HepG2 (cell line): ENCODE measurements around the gene AUP1. TPM values are rescaled to one million over a fixed set of nuclear protein-coding genes. Genes with fewer than 3 reads are reported as not detected.

Experiments
- CENPT ChIP-seq: sonication (generic); formaldehyde crosslinking; IDR thresholded peaks from 2 replicates; pipeline ENCODE4 v1.8.0; 2022; ENCODE audit warnings: low read depth, mild to moderate bottlenecking, moderate library complexity, missing genetic modification reagents
- GTF3A ChIP-seq: sonication (generic); formaldehyde crosslinking; conservative IDR thresholded peaks from 2 replicates; pipeline ENCODE4 v1.4.0; 2020; ENCODE audit warnings: mild to moderate bottlenecking, missing genetic modification reagents
- HNRNPH1 ChIP-seq: fragments of 200-400 bp; formaldehyde crosslinking; optimal IDR thresholded peaks from 2 replicates; pipeline ENCODE3; 2017; ENCODE audit warnings: mild to moderate bottlenecking, low read depth, low read length
- IRF1 ChIP-seq: sonication (generic); formaldehyde crosslinking; IDR thresholded peaks from 2 replicates; pipeline ENCODE4 v1.4.0; 2020; ENCODE audit warnings: low read depth, mild to moderate bottlenecking, missing genetic modification reagents
- PREB ChIP-seq: sonication (generic); formaldehyde crosslinking; IDR thresholded peaks from 2 replicates; pipeline ENCODE4 v1.4.0; 2020; ENCODE audit warnings: missing genetic modification reagents
- RARA ChIP-seq: IDR thresholded peaks from 2 replicates; pipeline ENCODE4 v1.6.1; 2016; ENCODE audit warnings: missing genetic modification reagents, missing compliant biosample characterization
- SATB2 ChIP-seq: sonication (generic); formaldehyde crosslinking; IDR thresholded peaks from 2 replicates; pipeline ENCODE4 v1.5.0; 2020; ENCODE audit warnings: missing genetic modification reagents
- SNAPC2 ChIP-seq: sonication (generic); formaldehyde crosslinking; IDR thresholded peaks from 2 replicates; pipeline ENCODE4 v1.8.1; 2022; ENCODE audit warnings: mild to moderate bottlenecking, missing genetic modification reagents
- SOX5 ChIP-seq: IDR thresholded peaks from 2 replicates; pipeline ENCODE4 v1.6.1; 2016; ENCODE audit warnings: borderline replicate concordance
- TEF ChIP-seq: sonication (generic); formaldehyde crosslinking; IDR thresholded peaks from 2 replicates; pipeline ENCODE4 v1.5.0; 2020; ENCODE audit warnings: missing genetic modification reagents
- TIGD3 ChIP-seq: sonication (generic); formaldehyde crosslinking; IDR thresholded peaks from 2 replicates; pipeline ENCODE4 v1.5.1; 2020; ENCODE audit warnings: mild to moderate bottlenecking, missing genetic modification reagents, borderline replicate concordance
- ZBED4 ChIP-seq: sonication (generic); formaldehyde crosslinking; IDR thresholded peaks from 2 replicates; pipeline ENCODE4 v1.4.0; 2020; ENCODE audit warnings: missing genetic modification reagents, borderline replicate concordance
- ZBTB1 ChIP-seq: sonication (generic); formaldehyde crosslinking; IDR thresholded peaks from 2 replicates; pipeline ENCODE4 v1.4.0; 2020; ENCODE audit warnings: missing genetic modification reagents, borderline replicate concordance
- ZMYM3 ChIP-seq: sonication (generic); formaldehyde crosslinking; IDR thresholded peaks from 2 replicates; pipeline ENCODE4 v1.5.1; 2020; ENCODE audit warnings: mild to moderate bottlenecking, missing genetic modification reagents
- ZMYM4 ChIP-seq: sonication (generic); formaldehyde crosslinking; IDR thresholded peaks from 2 replicates; pipeline ENCODE4 v1.8.1; 2023; ENCODE audit warnings: mild to moderate bottlenecking, missing genetic modification reagents
- ZNF24 ChIP-seq: fragments of 450-650 bp; IDR thresholded peaks from 2 replicates; pipeline ENCODE4 v1.6.1; 2017; ENCODE audit warnings: antibody characterized with exemption, mild to moderate bottlenecking
- ZNF251 ChIP-seq: sonication (generic); formaldehyde crosslinking; IDR thresholded peaks from 2 replicates; pipeline ENCODE4 v1.9.0; 2021; ENCODE audit warnings: mild to moderate bottlenecking, missing genetic modification reagents
- ZNF331 ChIP-seq: sonication (generic); formaldehyde crosslinking; IDR thresholded peaks from 2 replicates; pipeline ENCODE4 v1.4.0; 2020; ENCODE audit warnings: missing genetic modification reagents
- ZNF615 ChIP-seq: sonication (generic); formaldehyde crosslinking; IDR thresholded peaks from 2 replicates; pipeline ENCODE4 v1.5.0; 2020; ENCODE audit warnings: mild to moderate bottlenecking, missing genetic modification reagents, borderline replicate concordance
- ZNF678 ChIP-seq: sonication (generic); formaldehyde crosslinking; IDR thresholded peaks from 2 replicates; pipeline ENCODE4 v1.4.0; 2020; ENCODE audit warnings: mild to moderate bottlenecking, missing genetic modification reagents
- ZNF7 ChIP-seq: IDR thresholded peaks from 2 replicates; pipeline ENCODE4 v1.6.1; 2016; ENCODE audit warnings: missing biosample characterization, missing genetic modification reagents
- ZNF879 ChIP-seq: sonication (generic); formaldehyde crosslinking; IDR thresholded peaks from 2 replicates; pipeline ENCODE4 v1.8.1; 2023; ENCODE audit warnings: missing genetic modification reagents
- polyA plus RNA-seq, 8 experiments: library from polyadenylated mRNA; depleted of rRNA in 3 of 8; stranded (reverse) in 7 of 8; unstranded in 1 of 8; fragments of >200 nt; fragmentation: Illumina TruSeq in 4 of 8; extraction: Trizol in 4 of 8; gene quantifications; 2 replicates each; pipeline versions ENCODE4 v1.2.1 to v1.2.3, GENCODE V29; 2011 to 2016; ENCODE audit warnings: low read depth in 4 of 8, missing spikeins in 1 of 8, mixed read lengths in 1 of 8; ENCODE audit not compliant: insufficient read depth in 1 of 8
- total RNA-seq, 5 experiments: library from RNA; depleted of rRNA; stranded (reverse); fragments of >200 nt; fragmentation: Illumina TruSeq; extraction: Trizol; gene quantifications; 2 replicates each; pipeline ENCODE4 v1.2.3, GENCODE V29; 2016; ENCODE audit warnings: low read depth in 1 of 5

The AUP1 gene
- total and polyA plus RNA-seq, 2 of the 13 experiments (the other 11 are each of a cell fraction or from before 2014, with no cell fraction given) = 174 to 267 TPM

GRCh38 chr2:74525717-74526648, 3.5 kb downstream of the AUP1 start, which contains the start of gene DQX1 (continued):
- no peak for TF ChIP-seq GTF3A
- no peak for TF ChIP-seq ZNF678 (CRISPR knock-in tag)
- no peak for TF ChIP-seq ZNF24
- TF ChIP-seq ZNF331 (CRISPR knock-in tag) = peak; percentile 73; the same call in 1 of the 2 replicates
- peak; percentile 21; the same call in 1 of the 2 replicates for TF ChIP-seq TEF (CRISPR knock-in tag)
- peak; percentile 67 for TF ChIP-seq SOX5 (CRISPR knock-in tag)
- TF ChIP-seq SATB2 = no peak
- TF ChIP-seq SNAPC2 (CRISPR knock-in tag) = no peak
- no peak for TF ChIP-seq ZBTB1 (CRISPR knock-in tag)
- no peak for TF ChIP-seq ZMYM3 (CRISPR knock-in tag)
- no peak for TF ChIP-seq CENPT (CRISPR knock-in tag)
- no peak for TF ChIP-seq ZNF7 (CRISPR knock-in tag)
- no peak for TF ChIP-seq ZNF615 (CRISPR knock-in tag)
- peak; percentile 30; the same call in 1 of the 2 replicates for TF ChIP-seq ZMYM4
- no peak for TF ChIP-seq ZNF879
- no peak for TF ChIP-seq PREB (CRISPR knock-in tag)
- no peak for TF ChIP-seq IRF1
- peak; percentile 50; the same call in 1 of the 2 replicates for TF ChIP-seq ZBED4 (CRISPR knock-in tag)
- 0 out of 2 replicates have a peak, but pooled peaks have one; percentile 42 for TF ChIP-seq TIGD3
- TF ChIP-seq ZNF251 (CRISPR knock-in tag) = no peak
- TF ChIP-seq RARA (CRISPR knock-in tag) = peak; percentile 54
- TF ChIP-seq HNRNPH1 = no peak
